SKM-1 (cell line): ENCODE measurements around the gene GRK2.
A peak's percentile ranks its signal among the peaks of the same experiment; 100 is the strongest.
"Not testable (repeated sequence)": the region's sequence is repeated elsewhere in the genome, so short reads cannot be mapped to it uniquely, and the experiment has no call there.

Source experiments
- DNase-seq: peaks from one replicate; lab custom pipeline; 2025; ENCODE audit not compliant: unreplicated experiment; lab: John Stamatoyannopoulos, UW

Gene GRK2

DNA sequence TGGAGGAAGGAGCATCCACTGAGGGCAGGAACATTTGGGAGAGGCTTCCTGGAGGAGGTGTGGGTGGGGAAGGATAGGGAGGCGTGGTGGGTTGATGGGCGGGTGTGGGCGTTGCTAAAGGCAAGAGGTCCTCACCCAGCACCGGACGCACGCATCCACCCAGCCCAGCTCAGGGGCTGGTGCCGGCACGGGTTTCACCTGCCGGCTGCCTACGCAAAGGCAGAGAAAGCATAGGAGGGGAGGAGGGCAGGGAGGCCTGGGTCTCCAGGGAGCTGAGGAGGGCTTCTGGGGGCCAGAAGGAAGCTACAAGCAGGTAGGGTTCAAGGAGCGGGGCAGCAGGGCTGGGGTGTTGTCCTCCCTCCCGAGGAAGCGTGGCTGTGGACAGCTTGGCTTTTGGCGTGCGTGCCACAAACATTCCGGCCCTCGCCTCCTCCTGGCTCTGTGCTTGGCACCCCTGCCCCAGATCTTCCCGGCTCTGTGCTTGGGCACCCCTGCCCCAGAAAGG lies 44.8 kb downstream of the GRK2 start:
- DNase-seq = no peak

DNA sequence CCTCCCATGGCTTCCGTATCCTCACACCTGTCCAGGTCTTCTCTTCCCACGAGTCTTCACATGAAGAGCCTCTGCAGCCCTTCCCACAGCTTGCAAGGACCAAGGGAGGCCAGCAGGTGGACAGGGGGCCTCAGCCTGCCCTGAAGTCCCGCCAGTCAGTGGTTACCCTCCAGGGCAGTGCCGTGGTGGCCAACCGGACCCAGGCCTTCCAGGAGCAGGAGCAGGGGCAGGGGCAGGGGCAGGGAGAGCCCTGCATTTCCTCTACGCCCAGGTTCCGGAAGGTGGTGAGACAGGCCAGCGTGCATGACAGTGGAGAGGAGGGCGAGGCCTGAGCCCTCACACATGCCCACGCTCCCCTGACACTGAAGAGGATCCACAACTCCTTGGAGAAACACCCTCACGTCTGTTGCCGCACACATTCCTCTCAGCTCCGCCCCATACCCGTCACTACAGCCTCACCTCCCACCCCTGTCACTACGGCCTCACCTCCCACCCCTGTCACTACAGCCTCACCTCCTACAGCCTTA lies 45.3 kb downstream of the GRK2 start:
- DNase-seq = no peak

DNA sequence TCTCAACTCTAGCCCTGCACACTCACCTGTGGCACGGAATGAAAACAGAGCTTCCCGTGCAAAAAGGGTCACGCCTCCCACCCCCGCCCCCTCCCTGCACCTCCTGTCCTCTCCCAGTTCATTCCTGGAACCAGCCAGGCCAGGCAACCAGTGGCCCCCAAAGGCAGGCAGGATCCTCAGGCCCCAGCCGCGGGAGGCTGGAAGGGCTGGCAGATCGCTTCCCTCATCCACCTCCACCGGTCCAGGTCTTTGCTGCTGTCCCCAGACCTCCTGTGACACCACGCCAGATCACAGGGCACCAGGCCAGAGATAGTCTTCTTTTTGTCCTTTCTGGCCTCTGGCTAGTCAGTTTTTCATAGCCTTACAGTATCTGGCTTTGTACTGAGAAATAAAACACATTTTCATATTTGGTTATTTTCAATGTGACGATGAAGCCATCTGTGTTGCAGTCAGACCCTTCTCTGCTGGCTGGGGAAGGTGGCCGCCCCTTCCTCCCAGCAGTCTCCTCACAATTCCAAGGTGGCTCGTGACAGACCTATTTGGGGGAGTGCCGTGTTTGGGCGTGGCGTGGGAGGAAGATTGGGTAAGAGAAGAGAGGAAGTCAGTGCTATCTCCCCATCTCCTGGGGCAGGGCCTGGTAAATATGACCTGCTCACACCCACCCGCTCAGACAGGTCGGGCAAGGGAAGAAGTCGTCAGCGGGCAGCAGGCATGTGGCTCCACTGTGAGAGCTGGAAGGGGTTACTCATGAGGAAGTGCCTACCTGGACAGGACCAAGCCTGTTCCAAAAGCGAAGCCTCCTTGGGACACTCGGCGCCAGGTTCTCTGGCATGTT lies 46.1 kb downstream of the GRK2 start:
- peak; percentile 67 for DNase-seq

DNA sequence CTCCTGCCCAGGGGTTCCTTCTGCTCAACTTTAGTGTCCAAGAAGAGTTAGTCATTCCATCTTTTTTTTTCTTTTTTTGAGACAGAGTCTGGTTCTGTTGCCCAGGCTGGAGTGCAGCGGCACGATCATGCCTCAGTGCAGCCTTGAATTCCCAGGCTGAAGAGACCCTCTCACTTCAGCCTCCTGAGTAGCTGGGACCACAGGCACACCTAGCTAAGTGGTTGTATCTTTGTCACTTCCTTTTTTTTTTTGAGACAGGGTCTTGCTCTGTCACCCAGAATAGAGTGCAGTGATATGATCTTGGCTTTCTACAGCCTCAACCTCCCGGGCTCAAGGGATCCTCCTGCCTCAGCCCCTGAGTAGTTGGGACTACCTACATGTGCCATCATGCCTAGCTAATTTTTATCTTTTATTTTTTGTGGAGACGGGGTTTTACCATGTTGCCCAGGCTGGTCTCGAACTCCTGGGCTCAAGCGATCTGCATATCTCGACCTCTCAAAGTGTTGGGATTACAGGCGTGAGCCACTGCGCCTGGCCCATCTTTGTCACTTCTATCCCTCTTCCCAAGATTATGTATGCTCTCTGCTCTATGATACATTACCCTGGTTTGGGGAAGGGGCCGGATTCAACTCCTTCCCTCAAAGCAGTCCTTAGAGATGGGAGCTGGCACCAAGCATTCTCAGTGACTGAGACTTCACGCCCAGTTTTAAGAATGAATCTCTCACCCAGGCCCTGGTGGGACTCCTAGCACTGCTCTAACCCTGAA lies 47.0 kb downstream of the GRK2 start:
- no peak for DNase-seq

DNA sequence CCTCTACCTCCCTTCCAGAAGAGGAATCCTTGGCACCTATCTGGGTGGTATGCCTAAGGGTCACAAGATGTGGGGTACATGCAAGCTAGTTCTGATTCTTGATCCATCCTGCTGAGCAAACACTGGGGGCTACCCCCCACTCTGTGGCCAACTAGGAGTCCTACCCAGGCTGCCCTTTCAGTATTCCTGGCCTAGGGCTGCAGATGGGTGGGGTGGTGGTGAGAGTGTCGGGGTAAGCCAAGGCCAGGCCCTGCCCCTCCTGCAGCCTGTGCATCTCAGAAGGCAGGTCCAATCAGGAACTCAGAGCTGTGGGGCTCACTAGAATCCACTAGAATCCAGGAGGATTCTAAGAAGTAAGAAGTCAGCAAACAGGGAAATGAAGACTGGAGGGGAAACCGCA lies 47.9 kb downstream of the GRK2 start:
- DNase-seq = no peak

DNA sequence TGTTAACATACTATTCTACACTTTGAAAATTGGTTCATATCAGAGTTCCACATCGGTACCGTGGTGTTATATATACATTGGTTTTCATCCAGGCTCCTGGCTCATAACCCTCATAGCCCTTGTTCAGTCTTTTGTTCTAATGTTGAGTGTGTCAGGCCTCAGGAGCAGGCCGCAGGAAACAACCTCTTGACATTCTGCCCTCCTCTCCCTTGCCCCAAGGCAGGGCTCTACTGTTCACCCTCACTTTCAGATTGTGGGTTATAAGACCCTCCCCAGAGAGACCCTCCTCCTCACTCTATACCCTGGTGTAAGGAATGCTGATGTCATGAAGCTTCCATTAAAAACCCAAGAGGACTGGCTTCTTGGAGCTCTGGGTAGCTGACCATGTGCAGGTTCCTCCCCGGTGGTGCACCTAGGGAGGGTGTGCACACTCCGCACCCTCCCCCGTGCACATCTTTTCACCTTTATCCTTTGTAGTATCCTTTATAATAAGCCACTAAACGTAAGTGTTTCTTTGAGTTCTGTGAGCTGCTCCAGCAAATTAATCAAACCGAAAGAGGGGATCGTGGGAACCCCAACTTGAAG lies 49.1 kb downstream of the GRK2 start:
- no peak for DNase-seq

DNA sequence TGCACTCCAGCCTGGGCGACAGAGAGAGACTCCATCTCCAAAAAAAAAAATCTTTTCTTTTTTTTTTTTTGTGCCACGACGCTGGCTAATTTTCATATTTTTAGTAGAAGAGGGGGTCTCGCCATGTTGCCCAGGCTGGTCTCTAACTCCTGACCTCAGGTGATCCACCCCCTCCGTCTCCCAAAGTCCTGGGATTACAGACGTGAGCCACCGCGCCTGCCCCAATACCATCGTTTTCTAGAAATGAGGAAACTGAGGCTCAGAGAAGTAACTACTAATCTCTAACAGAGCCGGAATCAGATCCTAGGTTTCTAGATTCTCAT lies 50.6 kb downstream of the GRK2 start:
- DNase-seq = no peak

DNA sequence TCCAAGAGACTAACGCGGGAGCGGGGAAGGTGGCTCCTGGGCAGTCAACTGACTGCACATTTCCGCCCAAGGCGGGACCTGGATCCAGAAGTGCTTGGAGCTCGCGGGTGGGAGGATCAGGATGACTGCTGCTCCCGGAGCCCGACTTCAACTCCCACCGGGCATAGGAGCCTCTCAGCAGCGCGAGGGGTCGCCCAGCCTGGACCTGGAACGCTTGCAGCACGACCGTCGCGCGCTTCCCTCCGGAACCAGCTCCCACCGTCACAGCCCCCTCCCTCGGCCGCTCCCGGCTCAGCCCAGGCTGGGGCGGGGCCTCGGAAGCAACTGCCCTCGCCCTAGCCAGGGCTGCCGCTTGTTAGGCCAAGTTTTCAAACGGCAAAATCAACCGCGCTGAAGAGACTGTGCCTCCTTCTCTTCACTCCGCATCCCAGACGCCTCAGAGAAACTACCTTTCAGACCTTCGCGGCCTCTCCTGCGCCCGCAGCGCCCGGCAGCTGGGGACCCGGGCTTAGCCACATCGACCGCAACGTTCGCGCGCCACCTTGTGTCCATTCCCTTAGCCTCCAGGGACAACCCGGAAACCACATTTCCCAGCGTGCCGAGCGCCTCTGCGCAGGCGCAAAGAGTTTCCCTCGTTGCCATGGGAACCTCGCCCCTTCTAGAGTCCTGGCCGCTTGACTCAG lies 51.1 kb downstream of the GRK2 start:
- DNase-seq = peak; percentile 91

DNA sequence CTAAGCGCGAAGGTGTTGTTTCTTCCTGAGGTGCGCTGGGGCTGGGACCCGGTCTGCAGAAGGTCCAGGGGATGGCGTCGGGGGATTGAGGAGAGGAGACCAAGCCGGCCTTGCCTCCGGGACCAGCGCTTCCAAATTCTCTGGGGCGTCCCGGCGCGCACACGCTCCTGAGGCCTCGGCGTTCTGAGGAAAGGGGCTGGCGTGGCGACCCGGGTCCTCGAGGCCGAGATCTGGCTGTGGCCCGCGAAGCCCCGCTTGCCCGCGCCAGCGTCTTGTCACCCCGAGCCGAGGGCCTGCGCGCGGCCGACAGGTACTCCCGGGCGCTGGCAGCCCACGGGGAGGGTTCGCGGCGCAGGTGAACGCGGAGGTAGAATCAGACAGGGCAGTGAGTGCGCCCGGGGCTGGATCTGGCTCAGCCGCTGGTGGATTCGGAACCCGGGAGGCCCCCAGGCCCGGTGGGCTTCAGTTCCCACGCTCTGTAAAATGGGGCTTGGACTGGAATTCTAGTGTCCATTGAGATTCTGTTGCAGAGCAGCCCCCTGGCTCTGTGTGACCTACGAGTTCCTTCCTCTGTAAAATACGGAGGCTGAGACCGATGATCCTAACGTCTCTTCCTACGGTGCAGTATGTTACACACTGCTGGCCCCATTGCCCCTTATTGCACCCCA lies 51.7 kb downstream of the GRK2 start:
- no peak for DNase-seq

DNA sequence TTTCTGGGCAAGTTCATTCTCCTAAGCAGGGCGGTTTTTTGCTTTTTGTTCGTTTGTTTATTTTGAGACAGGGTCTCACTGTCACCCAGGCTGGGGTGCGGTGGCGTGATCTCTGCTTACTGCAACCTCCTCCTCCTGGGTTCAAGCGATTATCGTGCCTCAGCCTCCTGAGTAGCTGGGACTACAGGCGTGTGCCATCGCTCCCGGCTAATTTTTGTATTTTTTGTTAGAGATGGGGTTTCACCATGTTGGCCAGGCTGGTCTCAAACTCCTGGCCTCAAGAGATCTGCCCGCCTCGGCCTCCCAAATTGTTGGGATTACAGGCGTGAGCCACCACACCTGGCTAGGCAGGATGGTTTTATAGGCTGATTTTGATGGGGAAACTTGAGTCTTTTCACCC lies 52.6 kb downstream of the GRK2 start:
- not testable (repeated sequence) for DNase-seq

DNA sequence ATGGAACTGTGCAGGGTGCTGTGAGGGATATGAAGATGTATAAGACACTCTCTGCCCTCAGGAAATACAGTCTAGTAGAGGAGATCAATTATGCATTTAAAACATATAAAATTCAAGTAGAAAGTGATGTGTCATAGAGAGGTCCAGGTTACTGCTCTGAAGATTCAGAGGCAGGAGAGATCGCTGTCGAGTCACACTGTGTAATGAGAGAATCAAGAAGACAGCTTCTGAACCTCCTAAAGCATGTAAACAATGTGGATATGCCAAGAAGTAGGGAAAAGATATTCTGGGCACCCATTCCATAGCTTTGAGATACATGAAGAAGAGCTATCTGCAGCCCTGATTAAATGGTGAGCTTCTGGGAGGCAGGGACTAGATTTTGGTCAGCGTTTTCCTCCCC lies 53.7 kb downstream of the GRK2 start:
- no peak for DNase-seq

DNA sequence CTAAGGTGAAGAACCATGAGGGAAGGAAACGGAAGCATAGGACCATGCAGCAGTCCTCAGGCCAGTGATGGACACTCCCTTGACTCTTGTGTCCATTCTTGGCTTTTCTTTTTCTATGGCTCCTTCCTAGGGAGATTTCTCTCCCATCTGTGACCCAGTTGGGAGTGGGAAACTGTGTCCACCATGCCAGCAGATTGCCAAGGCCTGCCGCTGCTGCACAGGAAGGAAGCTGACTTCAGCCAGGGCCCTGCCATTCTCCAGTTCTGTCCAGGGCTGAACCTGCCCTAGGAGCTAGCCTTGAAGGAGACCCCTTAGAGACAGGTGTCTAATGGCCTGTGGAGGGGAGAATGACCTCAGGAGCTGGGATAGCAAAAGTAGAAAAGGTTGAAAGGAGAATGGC lies 54.4 kb downstream of the GRK2 start:
- DNase-seq = no peak

DNA sequence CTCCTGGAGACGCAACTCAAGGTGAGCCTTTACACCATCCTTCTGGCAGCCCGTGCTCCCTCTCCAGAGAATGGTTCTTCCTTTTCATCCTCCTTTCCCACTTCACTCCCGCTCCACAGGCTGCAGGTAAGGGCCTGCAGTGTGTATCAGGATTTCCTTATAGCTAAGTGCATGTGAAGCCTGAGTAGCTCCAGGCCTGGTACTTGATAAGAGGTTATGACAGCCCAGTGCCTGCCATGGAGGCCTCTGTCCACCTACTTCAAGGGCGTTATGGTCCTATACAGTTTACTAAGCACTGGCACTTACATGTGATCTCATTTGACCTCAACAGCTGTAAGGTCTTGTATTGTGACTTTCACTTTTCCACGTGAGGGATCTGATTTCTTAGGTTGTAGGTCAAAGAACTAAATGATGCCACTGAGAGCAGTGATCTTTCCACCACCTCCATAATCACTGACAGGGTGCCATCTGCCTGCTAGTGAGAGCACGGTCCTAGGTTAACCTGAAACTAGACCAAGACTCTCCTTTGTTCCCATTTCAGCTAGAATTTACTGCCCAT lies 55.1 kb downstream of the GRK2 start:
- DNase-seq = no peak

DNA sequence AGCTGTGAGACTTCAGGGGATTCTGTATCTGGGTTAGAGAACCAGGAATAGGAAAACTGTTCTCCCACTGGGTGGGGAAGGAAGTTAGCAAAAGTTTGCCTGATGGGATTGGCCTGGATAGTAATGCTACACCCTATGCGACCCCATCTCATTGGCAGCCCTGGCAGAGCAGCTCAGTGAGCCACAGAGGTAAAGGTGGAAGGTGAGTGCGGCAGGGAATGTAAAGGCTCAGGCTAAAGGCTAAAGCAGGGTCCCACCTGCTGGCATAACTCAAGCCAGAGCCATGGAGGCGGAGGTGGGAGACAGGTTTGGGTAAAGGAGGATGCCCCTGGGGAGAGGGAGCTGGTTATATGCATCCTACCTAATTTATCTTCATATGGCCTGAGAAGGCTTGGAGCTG lies 55.8 kb downstream of the GRK2 start:
- DNase-seq = no peak

DNA sequence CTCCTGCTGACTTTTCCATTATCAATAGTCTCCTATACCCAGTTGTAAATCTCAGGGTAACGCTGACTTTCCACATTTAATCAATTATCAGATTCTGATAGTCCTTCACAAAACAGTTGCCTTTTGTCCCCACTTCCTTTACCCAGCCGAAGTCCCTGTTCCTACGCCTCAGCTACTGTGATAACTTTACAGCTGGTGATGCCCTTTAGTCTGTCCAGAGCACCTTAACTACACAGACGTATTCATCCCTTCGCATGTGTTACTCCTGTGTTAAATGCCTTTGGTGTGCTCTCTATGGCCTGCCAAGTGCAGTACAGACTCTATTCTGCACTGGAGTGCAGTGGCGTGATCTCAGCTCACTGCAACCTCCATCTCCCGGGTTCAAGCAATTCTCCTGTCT lies 57.3 kb downstream of the GRK2 start:
- DNase-seq = no peak

DNA sequence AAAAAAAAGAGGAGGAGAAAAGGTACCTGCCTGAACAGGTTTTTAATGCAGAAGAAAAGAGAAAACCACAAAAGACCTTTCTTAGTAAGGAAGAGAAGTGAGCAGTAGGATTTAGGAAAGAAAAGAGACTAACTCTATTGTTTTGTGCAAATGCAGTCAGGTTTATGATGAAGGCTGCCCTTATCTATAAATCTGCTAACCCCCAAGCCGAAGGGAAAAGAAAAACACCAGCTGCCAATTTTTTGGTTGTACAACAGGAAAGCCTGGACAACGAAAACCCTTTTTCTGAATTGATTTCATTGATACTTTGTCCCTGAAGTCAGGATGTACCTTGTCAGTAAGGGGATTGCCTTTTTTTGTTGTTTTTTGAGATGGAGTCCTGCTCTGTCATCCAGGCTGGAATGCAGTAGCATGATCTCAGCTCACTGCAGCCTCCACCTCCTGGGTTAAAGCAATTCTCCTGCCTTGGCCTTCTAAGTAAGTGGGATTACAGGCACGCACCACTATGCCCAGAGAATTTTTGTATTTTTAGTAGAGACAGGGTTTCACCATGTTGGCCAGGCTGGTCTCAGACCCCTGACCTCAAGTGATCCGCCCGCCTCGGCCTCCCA lies 65.9 kb downstream of the GRK2 start:
- DNase-seq = no peak
